Suprapubic skin (tissue), 4 donors: Measurements from ENCODE around the gene SCP2. TPM values are rescaled to one million over a fixed set of nuclear protein-coding genes. Genes with fewer than 3 reads are reported as not detected.
"Not testable (repeated sequence)": the region's sequence is repeated elsewhere in the genome, so short reads cannot be mapped to it uniquely, and the experiment has no call there.

Experiments used
- DNase-seq, 2 donors: peaks; one replicate each; pipeline ENCODE4 v3.0.0-alpha.2; 2019; ENCODE audit warnings: low spot score in 2 of 2
- H3K27ac ChIP-seq: fragments of 200-600 bp; sonication (generic); one replicate; pipeline ENCODE4 v1.5.1; 2019
- H3K27me3 ChIP-seq: fragments of 200-600 bp; sonication (generic); one replicate; pipeline ENCODE4 v1.5.1; 2019
- H3K36me3 ChIP-seq: fragments of 200-600 bp; sonication (generic); one replicate; pipeline ENCODE4 v1.5.1; 2019
- H3K4me1 ChIP-seq: fragments of 200-600 bp; sonication (generic); one replicate; pipeline ENCODE4 v1.5.1; 2019
- H3K4me3 ChIP-seq: fragments of 200-600 bp; sonication (generic); one replicate; pipeline ENCODE4 v1.5.1; 2019; ENCODE audit warnings: mild to moderate bottlenecking
- H3K9me3 ChIP-seq: fragments of 200-600 bp; sonication (generic); one replicate; pipeline ENCODE4 v1.5.1; 2019
- CTCF ChIP-seq, 2 donors: fragments of 200-600 bp in 1 of 2; fragments of 450-650 bp in 1 of 2; sonication (generic) in 1 of 2; IDR thresholded peaks; one replicate each; pipeline ENCODE4 v1.5.1; 2016 to 2019; ENCODE audit warnings: antibody characterized with exemption in 2 of 2, mild to moderate bottlenecking in 1 of 2, moderate library complexity in 1 of 2
- EP300 ChIP-seq: sonication (generic); formaldehyde crosslinking; IDR thresholded peaks from one replicate; pipeline ENCODE4 v1.6.1; 2017; ENCODE audit warnings: antibody characterized with exemption
- POLR2A ChIP-seq, 2 donors: fragments of 450-650 bp; IDR thresholded peaks; one replicate each; pipeline ENCODE4 v1.6.1; 2017; ENCODE audit warnings: antibody characterized with exemption in 2 of 2, mild to moderate bottlenecking in 2 of 2, moderate library complexity in 2 of 2
- POLR2AphosphoS5 ChIP-seq, 3 donors: sonication (generic); formaldehyde crosslinking; IDR thresholded peaks; one replicate each; pipeline ENCODE4 v1.6.1; 2017; ENCODE audit warnings: antibody characterized with exemption in 3 of 3
- WGBS: methylation state at CpG from one replicate; pipeline ENCODE4 v1.1.5; 2018; 5-methylcytosine and 5-hydroxymethylcytosine counted together
- total RNA-seq, 4 donors: library from RNA; depleted of rRNA; stranded (reverse); fragments of >200 nt; gene quantifications; one replicate each; pipeline ENCODE4 v1.1.0, GENCODE V29; 2016

Gene SCP2
- total RNA-seq, 4 donors from 2014 or later = 64.5 to 122 (median 113) TPM

DNA sequence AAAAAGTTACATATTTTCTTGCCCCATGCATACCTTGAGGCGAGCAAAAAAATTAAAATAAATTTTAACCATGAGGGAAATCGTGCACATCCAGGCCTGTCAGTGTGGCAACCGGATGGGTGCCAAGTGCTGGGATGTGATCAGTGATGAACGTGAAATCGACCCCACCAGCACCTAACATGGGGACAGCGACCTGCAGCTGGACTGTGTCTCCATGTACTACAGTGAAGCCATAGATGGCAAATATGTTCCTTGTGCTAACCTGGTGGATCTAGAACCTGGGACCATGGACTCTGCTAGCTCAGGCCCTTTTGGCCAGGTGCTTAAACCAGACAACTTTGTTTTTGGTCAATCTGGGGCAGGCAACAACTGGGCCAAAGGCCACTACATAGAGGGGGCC is 67.6 kb downstream of the SCP2 start:
- no peak overlapping the region for H3K27ac ChIP-seq
- no peaks in the 10 kb centered on the region for H3K9me3 ChIP-seq
- no peaks in the 10 kb centered on the region for H3K27me3 ChIP-seq
- H3K4me3 ChIP-seq = no peak overlapping the region
- H3K36me3 ChIP-seq = peaks cover 18% of the 10 kb centered on the region
- TF ChIP-seq EP300 (no peak), CTCF (IDR thresholded peaks at IDR 0.05) (no peak), POLR2AphosphoS5 (IDR thresholded peaks at IDR 0.05) (no peak), POLR2A (IDR thresholded peaks at IDR 0.05) (no peak)
- 75% methylated on average over 6 of the region's 6 CpGs for WGBS
- DNase-seq = no peak
- H3K4me1 ChIP-seq = no peaks in the 10 kb centered on the region

GRCh38 chr1:52996653-52997052 is 69.6 kb downstream of the SCP2 start:
- peaks cover 18% of the 10 kb centered on the region for H3K36me3 ChIP-seq
- H3K27me3 ChIP-seq = no peaks in the 10 kb centered on the region
- TF ChIP-seq CTCF (IDR thresholded peaks at IDR 0.05) (no peak), POLR2AphosphoS5 (IDR thresholded peaks at IDR 0.05) (no peak), EP300 (no peak), POLR2A (IDR thresholded peaks at IDR 0.05) (no peak)
- no peak overlapping the region for H3K4me3 ChIP-seq
- no peak overlapping the region for H3K27ac ChIP-seq
- H3K4me1 ChIP-seq = no peaks in the 10 kb centered on the region
- no peaks in the 10 kb centered on the region for H3K9me3 ChIP-seq
- DNase-seq = no peak

GRCh38 chr1:53001128-53001527 is 74.1 kb downstream of the SCP2 start:
- Histone ChIP-seq H3K4me3 (no peak overlapping the region), H3K4me1 (no peaks in the 10 kb centered on the region), H3K9me3 (no peaks in the 10 kb centered on the region), H3K27ac (no peak overlapping the region), H3K36me3 (peaks cover 17% of the 10 kb centered on the region), H3K27me3 (no peaks in the 10 kb centered on the region)
- TF ChIP-seq CTCF (IDR thresholded peaks at IDR 0.05) = no peak
- TF ChIP-seq POLR2A (IDR thresholded peaks at IDR 0.05) = no peak
- no peak for TF ChIP-seq POLR2AphosphoS5 (IDR thresholded peaks at IDR 0.05)
- no peak for TF ChIP-seq EP300
- DNase-seq = no peak

GRCh38 chr1:53006612-53007011 is 79.5 kb downstream of the SCP2 start:
- not testable (repeated sequence) for DNase-seq, H3K27ac ChIP-seq, H3K4me1 ChIP-seq, H3K9me3 ChIP-seq, H3K27me3 ChIP-seq, H3K4me3 ChIP-seq
- H3K36me3 ChIP-seq = peaks cover 17% of the 10 kb centered on the region
- 90% methylated on average over 1 of the region's 2 CpGs for WGBS

DNA sequence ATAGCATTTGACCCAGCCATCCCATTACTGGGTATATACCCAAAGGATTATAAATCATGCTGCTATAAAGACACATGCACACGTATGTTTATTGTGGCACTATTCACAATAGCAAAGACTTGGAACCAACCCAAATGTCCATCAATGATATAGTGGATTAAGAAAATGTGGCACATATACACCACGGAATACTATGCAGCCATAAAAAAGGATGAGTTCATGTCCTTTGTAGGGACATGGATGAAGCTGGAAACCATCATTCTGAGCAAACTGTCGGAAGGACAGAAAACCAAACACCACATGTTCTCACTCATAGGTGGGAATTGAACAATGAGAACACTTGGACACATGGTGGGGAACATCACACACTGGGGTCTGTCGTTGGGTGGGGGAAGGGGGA is 83.2 kb downstream of the SCP2 start:
- not testable (repeated sequence) for H3K36me3 ChIP-seq, H3K4me3 ChIP-seq, H3K27ac ChIP-seq, H3K27me3 ChIP-seq, H3K9me3 ChIP-seq, H3K4me1 ChIP-seq, DNase-seq
- WGBS = 96% methylated on average over 4 of the region's 4 CpGs

DNA sequence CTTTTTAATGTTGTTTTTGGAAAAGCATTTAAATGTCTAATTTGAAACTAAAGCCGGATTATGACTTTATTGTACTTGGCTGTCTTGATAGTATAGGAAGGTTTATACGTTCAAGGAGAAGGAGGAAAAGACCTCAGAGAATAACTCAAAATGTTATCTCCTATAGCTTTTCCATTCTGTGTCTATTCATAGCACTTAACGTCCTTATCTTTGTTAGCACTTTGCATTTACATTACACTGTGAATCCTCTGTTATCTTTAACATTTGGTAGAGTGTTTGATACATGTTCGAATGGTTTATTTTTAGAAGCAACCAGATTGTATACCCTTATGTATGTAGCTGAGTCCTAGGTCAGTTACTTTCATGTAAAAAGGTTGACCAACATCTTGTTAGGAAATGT is 84.1 kb downstream of the SCP2 start:
- Histone ChIP-seq H3K27me3 (no peaks in the 10 kb centered on the region), H3K27ac (no peak overlapping the region), H3K4me3 (no peak overlapping the region), H3K4me1 (peaks cover 16% of the 10 kb centered on the region), H3K9me3 (no peaks in the 10 kb centered on the region), H3K36me3 (no peaks in the 10 kb centered on the region)
- no peak for DNase-seq
- TF ChIP-seq POLR2A (IDR thresholded peaks at IDR 0.05) = no peak
- no peak for TF ChIP-seq POLR2AphosphoS5 (IDR thresholded peaks at IDR 0.05)
- no peak for TF ChIP-seq EP300
- no peak for TF ChIP-seq CTCF (IDR thresholded peaks at IDR 0.05)
- 70% methylated on average over 4 of the region's 4 CpGs for WGBS
